Neutrophil (primary cell): ENCODE data around the gene PPARG.

ENCODE experiments used
- H3K27ac ChIP-seq: fragments of 200-600 bp; sonication (generic); 2 replicates; pipeline ENCODE4 v1.5.1; 2016; ENCODE audit warnings: mild to moderate bottlenecking, moderate library complexity
- H3K27me3 ChIP-seq: fragments of 200-600 bp; sonication (generic); 2 replicates; pipeline ENCODE4 v1.6.0; 2016; ENCODE audit warnings: mild to moderate bottlenecking
- H3K36me3 ChIP-seq: fragments of 200-600 bp; sonication (generic); 2 replicates; pipeline ENCODE4 v1.5.1; 2017
- H3K4me1 ChIP-seq, 2 experiments: fragments of 200-600 bp in 1 of 2; sonication (generic) in 1 of 2; 1 replicate in 1 of 2; 2 replicates in 1 of 2; pipeline versions ENCODE4 v1.5.1 to v1.6.1; 2013 to 2016; ENCODE audit warnings: low read depth in 1 of 2, low read length in 1 of 2, mild to moderate bottlenecking in 1 of 2, moderate library complexity in 1 of 2; ENCODE audit not compliant: control insufficient read depth in 1 of 2, insufficient read depth in 1 of 2
- H3K4me3 ChIP-seq, 2 experiments: fragments of 200-600 bp in 1 of 2; sonication (generic) in 1 of 2; 1 replicate in 1 of 2; 2 replicates in 1 of 2; pipeline ENCODE4 v1.5.1; 2013 to 2016; ENCODE audit warnings: low read depth in 1 of 2, low read length in 1 of 2, mild to moderate bottlenecking in 1 of 2, moderate library complexity in 1 of 2
- H3K9me3 ChIP-seq: fragments of 200-600 bp; sonication (generic); 2 replicates; pipeline ENCODE4 v1.5.1; 2016
- TF ChIP-seq, protein P1 (sequence below): fragments of 200-600 bp; sonication (generic); IDR thresholded peaks from 2 replicates; pipeline ENCODE4 v1.5.1; 2016; ENCODE audit warnings: antibody characterized with exemption

The PPARG gene

GRCh38 chr3:12430086-12430485 is 141.2 kb downstream of the PPARG start:
- no peaks in the 10 kb centered on the region for H3K36me3 ChIP-seq
- TF ChIP-seq, protein P1, sequence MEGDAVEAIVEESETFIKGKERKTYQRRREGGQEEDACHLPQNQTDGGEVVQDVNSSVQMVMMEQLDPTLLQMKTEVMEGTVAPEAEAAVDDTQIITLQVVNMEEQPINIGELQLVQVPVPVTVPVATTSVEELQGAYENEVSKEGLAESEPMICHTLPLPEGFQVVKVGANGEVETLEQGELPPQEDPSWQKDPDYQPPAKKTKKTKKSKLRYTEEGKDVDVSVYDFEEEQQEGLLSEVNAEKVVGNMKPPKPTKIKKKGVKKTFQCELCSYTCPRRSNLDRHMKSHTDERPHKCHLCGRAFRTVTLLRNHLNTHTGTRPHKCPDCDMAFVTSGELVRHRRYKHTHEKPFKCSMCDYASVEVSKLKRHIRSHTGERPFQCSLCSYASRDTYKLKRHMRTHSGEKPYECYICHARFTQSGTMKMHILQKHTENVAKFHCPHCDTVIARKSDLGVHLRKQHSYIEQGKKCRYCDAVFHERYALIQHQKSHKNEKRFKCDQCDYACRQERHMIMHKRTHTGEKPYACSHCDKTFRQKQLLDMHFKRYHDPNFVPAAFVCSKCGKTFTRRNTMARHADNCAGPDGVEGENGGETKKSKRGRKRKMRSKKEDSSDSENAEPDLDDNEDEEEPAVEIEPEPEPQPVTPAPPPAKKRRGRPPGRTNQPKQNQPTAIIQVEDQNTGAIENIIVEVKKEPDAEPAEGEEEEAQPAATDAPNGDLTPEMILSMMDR: no peak

GRCh38 chr3:12433823-12434222 is 145.0 kb downstream of the PPARG start:
- TF ChIP-seq, protein P1: no peak
- H3K27me3 ChIP-seq: peaks cover 38% of the 10 kb centered on the region
- H3K9me3 ChIP-seq: no peaks in the 10 kb centered on the region

More at GRCh38 chr3:12430086-12430485, 141.2 kb downstream of the PPARG start:
- H3K4me3 ChIP-seq: no peak overlapping the region
- H3K27me3 ChIP-seq: peaks cover 18% of the 10 kb centered on the region
- H3K9me3 ChIP-seq: no peaks in the 10 kb centered on the region
- H3K4me1 ChIP-seq: peaks cover 24 to 25% of the 10 kb centered on the region in 2 experiments
- no peak overlapping the region for H3K27ac ChIP-seq

DNA sequence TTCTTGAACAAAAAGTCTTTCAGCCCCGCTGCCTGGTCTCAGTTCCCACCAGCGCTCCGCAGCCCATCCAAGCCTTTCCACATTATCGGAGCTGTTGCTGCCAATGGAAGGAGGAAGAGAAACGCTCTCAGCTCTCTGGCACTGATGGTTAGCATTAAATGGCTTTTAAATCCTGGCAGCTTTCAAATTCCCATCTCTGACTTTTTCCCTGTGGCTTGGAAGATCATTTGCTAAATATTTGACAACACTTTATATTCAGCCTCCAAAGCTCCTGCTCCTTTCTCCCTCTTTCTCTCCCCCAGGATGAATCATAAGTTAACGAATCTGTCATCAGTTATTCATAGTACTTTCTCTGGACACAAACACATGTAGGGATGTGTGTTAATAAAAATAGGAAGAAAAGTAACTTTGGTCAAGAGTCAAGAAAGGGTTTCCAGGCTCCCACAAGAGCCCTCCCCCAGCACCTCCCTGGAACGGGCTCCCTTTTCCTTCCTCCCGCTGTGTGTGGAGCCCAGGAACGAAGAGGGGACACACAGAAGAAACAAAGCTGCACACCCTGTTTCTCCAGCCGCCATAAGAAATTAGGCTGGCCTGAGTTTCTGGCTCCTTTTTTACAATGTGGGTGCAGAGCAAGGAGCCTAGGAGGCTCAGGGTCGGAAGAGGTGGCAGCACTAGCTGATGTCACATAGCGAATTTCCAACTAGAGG is 147.8 kb downstream of the PPARG start:
- Histone ChIP-seq H3K4me3 (no peak overlapping the region), H3K36me3 (no peaks in the 10 kb centered on the region), H3K9me3 (no peaks in the 10 kb centered on the region), H3K27me3 (peaks cover 38% of the 10 kb centered on the region), H3K27ac (no peak overlapping the region), H3K4me1 (no peaks in the 10 kb centered on the region)
- TF ChIP-seq, protein P1: no peak

More at GRCh38 chr3:12433823-12434222, 145.0 kb downstream of the PPARG start:
- no peak overlapping the region for H3K4me3 ChIP-seq
- no peaks in the 10 kb centered on the region for H3K4me1 ChIP-seq
- H3K27ac ChIP-seq: no peak overlapping the region
- no peaks in the 10 kb centered on the region for H3K36me3 ChIP-seq

GRCh38 chr3:12437221-12437605 is 148.3 kb downstream of the PPARG start:
- Histone ChIP-seq H3K36me3 (no peaks in the 10 kb centered on the region), H3K27ac (no peak overlapping the region), H3K27me3 (peaks cover 42% of the 10 kb centered on the region), H3K4me3 (no peak overlapping the region), H3K4me1 (no peaks in the 10 kb centered on the region), H3K9me3 (no peaks in the 10 kb centered on the region)
- TF ChIP-seq, protein P1: no peak

DNA sequence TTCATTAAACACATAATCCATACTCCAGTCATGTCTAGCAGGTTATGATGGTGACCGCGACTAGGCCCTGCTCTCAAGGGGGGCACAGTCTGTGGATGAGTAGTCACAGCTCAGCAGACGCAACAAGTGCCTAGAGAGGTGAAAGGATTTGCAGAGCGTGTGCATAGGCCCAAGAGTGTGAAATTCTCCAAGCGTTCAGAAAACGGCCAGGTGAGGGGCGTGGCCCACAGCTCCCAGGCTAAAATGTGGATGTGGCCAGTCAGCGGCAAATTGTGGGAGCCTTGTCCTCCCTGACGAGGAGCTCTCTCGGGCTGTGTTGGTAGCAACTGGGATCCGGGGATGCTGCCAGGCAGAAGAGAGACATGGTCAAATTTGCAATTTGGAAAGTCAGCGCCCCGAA is 149.0 kb downstream of the PPARG start:
- Histone ChIP-seq H3K4me1 (no peaks in the 10 kb centered on the region), H3K9me3 (no peaks in the 10 kb centered on the region), H3K36me3 (no peaks in the 10 kb centered on the region), H3K27ac (no peak overlapping the region), H3K4me3 (no peak overlapping the region), H3K27me3 (peaks cover 49% of the 10 kb centered on the region)
- TF ChIP-seq, protein P1: no peak
